Right cardiac atrium (tissue), 5 donors: ENCODE results near the gene FRYL. TPM values are rescaled to one million over a fixed set of nuclear protein-coding genes. Genes with fewer than 3 reads are reported as not detected.
"Not testable (repeated sequence)": the region's sequence is repeated elsewhere in the genome, so short reads cannot be mapped to it uniquely, and the experiment has no call there.

ENCODE experiments used
- ATAC-seq, 2 donors: fragments of 200-7000 bp; cut with Tn5 transposase; one replicate each; pipeline versions ENCODE4 v1.8.0 to v1.9.1; 2020; ENCODE audit warnings: moderate library complexity in 2 of 2, mild to moderate bottlenecking in 1 of 2
- DNase-seq, 3 donors: peaks; one replicate each; pipeline ENCODE4 v3.0.0-alpha.2; 2020
- H3K27ac ChIP-seq: one replicate; pipeline ENCODE4 v1.5.1; 2013; ENCODE audit warnings: mild to moderate bottlenecking, low read length, control low read depth, moderate library complexity
- H3K27me3 ChIP-seq: one replicate; pipeline ENCODE4 v1.6.1; 2013; ENCODE audit not compliant: control insufficient read depth, insufficient read depth
- H3K4me1 ChIP-seq: one replicate; pipeline ENCODE4 v1.6.1; 2013; ENCODE audit warnings: low read length; ENCODE audit not compliant: control insufficient read depth, insufficient read depth
- H3K4me3 ChIP-seq: one replicate; pipeline ENCODE4 v1.5.1; 2013; ENCODE audit warnings: low read length, control low read depth
- H3K9me3 ChIP-seq: one replicate; pipeline ENCODE4 v1.6.1; 2013; ENCODE audit warnings: low read length; ENCODE audit not compliant: control insufficient read depth
- WGBS: extraction: QIAGEN DNeasy Blood & Tissue Kit; methylation state at CpG from one replicate; pipeline ENCODE4 v1.1.7; 2013; 5-methylcytosine and 5-hydroxymethylcytosine counted together
- intact Hi-C, 4 donors: fragments of 100-400 bp; cut with DNase I; formaldehyde crosslinking; loops; one replicate each; pipeline versions ENCODE4 v1.11.0 to v1.14.0; 2022 to 2023
- polyA plus RNA-seq: library from polyadenylated mRNA; stranded (reverse); fragments of 200-250 nt; gene quantifications from one replicate; pipeline ENCODE4 v1.2.3, GENCODE V29; 2013
- total RNA-seq, 4 donors: library from RNA; stranded (reverse); fragmentation: NEBNext Ultra II Directional; extraction: Animal tissue kit (Norgen Biotek cat#: 25700); gene quantifications; one replicate each; pipeline ENCODE4 v1.2.1, GENCODE V29; 2021
- donor health status: healthy with polysubstance abuse.
- donor health status: DM: no; HTN: yes; CAD: no.
- donor health status: DM: no; HTN: no; CAD: no.
- donor health status: DM: no; HTN: yes; CAD: no; lungs with severe emphysema.
- donor health status: DM: yes; HTN: yes; CAD: no.

Gene FRYL
- total and polyA plus RNA-seq, 5 donors = 13.5 to 50.7 (median 43.8) TPM

GRCh38 chr4:48766131-48766792 lies 13.8 kb downstream of the FRYL start:
- peaks cover 9% of the 10 kb centered on the region for H3K4me1 ChIP-seq
- ATAC-seq = no peak

GRCh38 chr4:48762408-48762807 lies 17.7 kb downstream of the FRYL start:
- Histone ChIP-seq H3K9me3 (no peaks in the 10 kb centered on the region), H3K4me1 (peaks cover 7% of the 10 kb centered on the region), H3K27ac (no peak overlapping the region), H3K4me3 (no peak overlapping the region), H3K27me3 (no peaks in the 10 kb centered on the region)
- no peak for DNase-seq
- no peak for ATAC-seq
- intact Hi-C loops = no loop called here

More at GRCh38 chr4:48766131-48766792, 13.8 kb downstream of the FRYL start:
- no peaks in the 10 kb centered on the region for H3K27me3 ChIP-seq
- WGBS = 63% methylated on average over 4 of the region's 4 CpGs
- no peaks in the 10 kb centered on the region for H3K9me3 ChIP-seq
- intact Hi-C loops = no loop called here
- no peak overlapping the region for H3K27ac ChIP-seq
- no peak for DNase-seq
- no peak overlapping the region for H3K4me3 ChIP-seq

- 82% methylated on average over 3 of the region's 3 CpGs for whole genome bisulfite sequencing
- H3K4me1 ChIP-seq = peaks cover 6% of the 10 kb centered on the region
These were observed 18.8 kb downstream of the FRYL start for GRCh38 chr4:48761286-48761685.

GRCh38 chr4:48758703-48759102 lies 21.4 kb downstream of the FRYL start:
- H3K27ac ChIP-seq, H3K4me3 ChIP-seq, DNase-seq, H3K9me3 ChIP-seq, H3K4me1 ChIP-seq, H3K27me3 ChIP-seq, intact Hi-C loops, ATAC-seq: not testable (repeated sequence)
- WGBS = 96% methylated on average over 5 of the region's 5 CpGs

More at GRCh38 chr4:48761286-48761685, 18.8 kb downstream of the FRYL start:
- intact Hi-C loops = no loop called here
- no peak for DNase-seq
- H3K27ac ChIP-seq = no peak overlapping the region
- ATAC-seq = no peak
- no peaks in the 10 kb centered on the region for H3K9me3 ChIP-seq
- H3K27me3 ChIP-seq = no peaks in the 10 kb centered on the region
- no peak overlapping the region for H3K4me3 ChIP-seq

- H3K4me1 ChIP-seq = peaks cover 6% of the 10 kb centered on the region
- H3K4me3 ChIP-seq = no peak overlapping the region
- H3K9me3 ChIP-seq = no peaks in the 10 kb centered on the region
- intact Hi-C loops = no loop called here
- no peaks in the 10 kb centered on the region for H3K27me3 ChIP-seq
- no peak overlapping the region for H3K27ac ChIP-seq
- 84% methylated on average over 4 of the region's 4 CpGs for WGBS
- DNase-seq = no peak
- ATAC-seq = no peak
These were observed 23.3 kb downstream of the FRYL start for GRCh38 chr4:48756689-48757220.

GRCh38 chr4:48755281-48755680 lies 24.8 kb downstream of the FRYL start:
- H3K4me3 ChIP-seq = no peak overlapping the region
- intact Hi-C loops = no loop called here
- DNase-seq = no peak
- no peaks in the 10 kb centered on the region for H3K9me3 ChIP-seq
- H3K27ac ChIP-seq = no peak overlapping the region
- no peaks in the 10 kb centered on the region for H3K27me3 ChIP-seq
- WGBS = 61% methylated on average over 1 of the region's 1 CpG
- H3K4me1 ChIP-seq = peaks cover 4% of the 10 kb centered on the region
- ATAC-seq = no peak

GRCh38 chr4:48753159-48753558 lies 26.9 kb downstream of the FRYL start:
- Histone ChIP-seq H3K27ac (no peak overlapping the region), H3K9me3 (no peaks in the 10 kb centered on the region), H3K4me3 (no peak overlapping the region), H3K4me1 (peaks cover 12% of the 10 kb centered on the region), H3K27me3 (no peaks in the 10 kb centered on the region)
- 85% methylated on average over 1 of the region's 1 CpG for WGBS
- DNase-seq (no peak), ATAC-seq (no peak)
- intact Hi-C loops = no loop called here

GRCh38 chr4:48752726-48753125 lies 27.4 kb downstream of the FRYL start:
- DNase-seq = no peak
- ATAC-seq = no peak
- intact Hi-C loops = no loop called here
- Histone ChIP-seq H3K27ac (no peak overlapping the region), H3K9me3 (no peaks in the 10 kb centered on the region), H3K4me1 (peaks cover 12% of the 10 kb centered on the region), H3K4me3 (no peak overlapping the region), H3K27me3 (no peaks in the 10 kb centered on the region)
- WGBS = 14% methylated on average over 5 of the region's 5 CpGs

- Histone ChIP-seq H3K27me3 (no peaks in the 10 kb centered on the region), H3K27ac (no peak overlapping the region), H3K4me1 (peaks cover 12% of the 10 kb centered on the region), H3K4me3 (no peak overlapping the region), H3K9me3 (no peaks in the 10 kb centered on the region)
- intact Hi-C loops = no loop called here
- DNase-seq (no peak), ATAC-seq (no peak)
- WGBS = 56% methylated on average over 2 of the region's 2 CpGs
These were observed 27.8 kb downstream of the FRYL start for GRCh38 chr4:48752246-48752645.

GRCh38 chr4:48748949-48749596 lies 31.0 kb downstream of the FRYL start:
- H3K4me3 ChIP-seq = no peak overlapping the region
- no peaks in the 10 kb centered on the region for H3K9me3 ChIP-seq
- peaks cover 15% of the 10 kb centered on the region for H3K4me1 ChIP-seq
- no peak overlapping the region for H3K27ac ChIP-seq
- DNase-seq = no peak
- ATAC-seq = peak; percentile 59 to 60
- intact Hi-C loops = no loop called here
- WGBS = 60% methylated on average over 11 of the region's 11 CpGs
- no peaks in the 10 kb centered on the region for H3K27me3 ChIP-seq

GRCh38 chr4:48746608-48747362 lies 33.3 kb downstream of the FRYL start:
- 69% methylated on average over 4 of the region's 4 CpGs for WGBS

More at GRCh38 chr4:48746608-48747362, 33.3 kb downstream of the FRYL start:
- intact Hi-C loops = no loop called here
- Histone ChIP-seq H3K4me3 (no peak overlapping the region), H3K9me3 (no peaks in the 10 kb centered on the region), H3K27me3 (no peaks in the 10 kb centered on the region), H3K27ac (no peak overlapping the region), H3K4me1 (peaks cover 13% of the 10 kb centered on the region)
- ATAC-seq (no peak), DNase-seq (no peak)
